ENCODE measurements around the gene LRRC23.

Gene LRRC23

DNA sequence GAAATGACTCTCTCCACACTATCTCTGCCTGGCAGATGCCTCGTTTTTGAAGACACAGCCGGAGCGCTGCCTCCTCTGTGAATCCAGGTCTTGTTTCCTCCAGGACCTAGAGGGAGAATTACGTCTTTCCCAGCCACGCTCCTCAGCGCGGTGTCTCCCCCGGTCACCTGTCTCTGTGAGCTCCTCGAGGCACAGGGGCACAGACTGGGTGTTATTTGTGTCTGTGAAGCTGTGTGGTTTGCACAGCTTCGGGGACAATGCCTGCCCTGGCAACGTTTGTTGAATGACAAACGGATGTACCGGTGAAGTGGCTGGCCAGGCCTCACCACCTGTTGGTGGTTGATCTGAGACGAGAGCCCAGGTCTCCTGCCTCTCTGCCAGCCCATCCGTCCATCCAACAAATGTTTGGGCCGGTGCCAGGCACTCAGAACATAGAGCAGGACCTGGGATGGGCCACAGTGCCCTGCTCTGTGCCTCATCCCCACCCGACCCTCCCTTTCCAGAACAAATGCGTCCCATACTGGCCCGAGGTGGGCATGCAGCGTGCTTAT lies 52.6 kb downstream of the LRRC23 start:
- no peak for DNase-seq (ENCODE audit: low spot score)

DNA sequence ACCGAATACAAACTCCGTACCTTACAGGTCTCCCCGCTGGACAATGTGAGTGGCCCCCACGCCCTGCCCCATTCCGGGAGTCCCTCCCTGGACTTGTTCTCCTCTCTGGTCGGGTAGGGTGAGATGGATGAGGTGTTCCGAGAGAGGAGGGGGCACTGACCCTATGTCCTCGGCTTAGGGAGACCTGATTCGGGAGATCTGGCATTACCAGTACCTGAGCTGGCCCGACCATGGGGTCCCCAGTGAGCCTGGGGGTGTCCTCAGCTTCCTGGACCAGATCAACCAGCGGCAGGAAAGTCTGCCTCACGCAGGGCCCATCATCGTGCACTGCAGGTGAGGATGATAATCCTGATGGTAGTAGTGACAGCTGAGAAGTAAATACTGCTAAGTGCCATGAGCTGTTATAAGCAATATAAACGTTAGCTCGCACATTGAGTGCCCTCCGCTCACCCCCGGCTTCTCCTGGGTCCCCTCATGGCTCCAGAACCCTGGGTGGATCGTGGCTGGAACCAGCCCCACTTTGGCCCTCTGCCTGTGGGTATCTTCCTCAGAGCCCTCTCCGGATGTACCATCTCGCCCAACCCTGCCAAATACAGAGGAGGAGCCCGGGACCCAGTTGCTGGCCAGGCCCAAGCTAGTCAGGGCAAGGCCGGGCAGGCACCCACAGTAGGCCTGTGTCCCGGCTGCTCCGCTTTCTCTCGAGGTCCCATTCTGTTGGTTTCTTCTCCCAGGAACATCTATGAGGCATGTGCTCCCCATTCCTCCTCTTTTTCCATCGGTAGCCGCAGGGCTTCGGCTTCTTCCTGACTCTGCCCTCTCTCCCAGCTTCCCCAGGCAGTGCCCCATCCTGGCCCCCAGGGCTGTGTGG lies 53.4 kb downstream of the LRRC23 start:
- DNase-seq (ENCODE audit: low spot score) = no peak

GRCh38 chr12:6958609-6959057 lies 54.0 kb downstream of the LRRC23 start:
- DNase-seq (ENCODE audit: low spot score) = no peak

- no peak for DNase-seq (ENCODE audit: low spot score)
Observed at GRCh38 chr12:6959058-6959804, 54.6 kb downstream of the LRRC23 start.

GRCh38 chr12:6959805-6960592 lies 55.4 kb downstream of the LRRC23 start:
- no peak for DNase-seq (ENCODE audit: low spot score)

GRCh38 chr12:6960593-6961277 lies 56.1 kb downstream of the LRRC23 start:
- no peak for DNase-seq (ENCODE audit: low spot score)

DNA sequence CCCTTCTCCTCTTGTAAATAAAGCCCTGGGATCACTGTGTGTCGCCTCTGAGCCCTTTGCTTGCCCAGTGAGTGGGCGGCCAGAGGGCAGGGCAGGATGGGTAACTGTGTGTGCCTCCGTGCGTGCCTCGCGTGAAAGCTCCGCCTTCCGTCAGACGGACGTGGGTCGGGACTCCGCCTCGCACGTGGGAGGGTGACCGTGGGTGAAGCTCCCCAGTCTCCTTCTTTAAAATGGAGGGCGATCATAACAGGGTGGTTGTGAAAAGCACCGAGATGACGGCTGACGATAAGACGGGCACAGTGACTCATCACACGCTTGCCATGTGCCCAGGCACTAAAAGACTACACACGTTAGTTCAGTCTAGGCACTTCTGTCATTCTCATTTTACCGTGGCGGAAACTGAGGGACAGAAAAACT lies 56.7 kb downstream of the LRRC23 start:
- no peak for DNase-seq (ENCODE audit: low spot score)

- DNase-seq (ENCODE audit: low spot score) = peak; percentile 86
Observed at GRCh38 chr12:6961695-6962284, 57.2 kb downstream of the LRRC23 start.

- DNase-seq (ENCODE audit: low spot score) = no peak
Observed at GRCh38 chr12:6962285-6963015, 57.8 kb downstream of the LRRC23 start.

GRCh38 chr12:6963016-6963731 lies 58.6 kb downstream of the LRRC23 start:
- no peak for DNase-seq (ENCODE audit: low spot score)
